ENCODE results near the gene NOL4L. TPM values are rescaled to one million over a fixed set of nuclear protein-coding genes. Genes with fewer than 3 reads are reported as not detected.
A peak's percentile ranks its signal among the peaks of the same experiment; 100 is the strongest.

The NOL4L gene
- total and polyA plus RNA-seq, 2 experiments from 2014 or later = 38.8 to 39.2 TPM

- no peaks in the 10 kb centered on the region for H3K9me2 ChIP-seq (ENCODE audit: insufficient read depth)
- 0 out of 3 replicates have a peak, but pooled peaks cover 3% of the 10 kb centered on the region for H3K36me3 Mint-ChIP-seq (ENCODE audit: low read depth)
- H3K4me3 ChIP-seq = no peak overlapping the region
- no peak overlapping the region for H2AFZ ChIP-seq
- no peaks in the 10 kb centered on the region for H3K27me3 ChIP-seq (ENCODE audit: insufficient read depth)
- H3K4me3 Mint-ChIP-seq = no peak overlapping the region; the same call in 2 of the 3 replicates
- H3F3A ChIP-seq (replicated peaks; ENCODE audit: low read depth) = peaks cover 11% of the 10 kb centered on the region
- ATAC-seq (no peak), DNase-seq (ENCODE audit: low spot score) (no peak)
- H3K9me3 Mint-ChIP-seq = no peaks in the 10 kb centered on the region
- H3K4me2 ChIP-seq = no peak overlapping the region
- H3K36me3 ChIP-seq (ENCODE audit: insufficient read depth) = no peaks in the 10 kb centered on the region
- H3K27ac Mint-ChIP-seq = no peak overlapping the region
- no peak for TF ChIP-seq ETS1 (IDR thresholded peaks at IDR 0.05)
- TF ChIP-seq ZNF331 (CRISPR knock-in tag; IDR thresholded peaks at IDR 0.05; ENCODE audit: low read depth) = no peak
- TF ChIP-seq ZNF114 (CRISPR knock-in tag; IDR thresholded peaks at IDR 0.05) = no peak
- no peak for TF ChIP-seq JUNB (IDR thresholded peaks at IDR 0.05; ENCODE audit: unreplicated experiment)
- no peak for TF ChIP-seq EZH2phosphoT487 (IDR thresholded peaks at IDR 0.05; ENCODE audit: unreplicated experiment)
- TF ChIP-seq CREB1 (CRISPR knock-in tag; IDR thresholded peaks at IDR 0.05; ENCODE audit: low read depth) = no peak
- H3K27me3 Mint-ChIP-seq (ENCODE audit: insufficient read depth, low read depth, poor library complexity) = peaks cover 13% of the 10 kb centered on the region
- peaks cover 53% of the 10 kb centered on the region for H3K79me2 ChIP-seq (replicated peaks; ENCODE audit: insufficient read depth)
- H3K4me1 ChIP-seq (ENCODE audit: insufficient read depth) = peaks cover 40% of the 10 kb centered on the region
- peaks cover 41% of the 10 kb centered on the region for H4K20me1 ChIP-seq (replicated peaks; ENCODE audit: insufficient read depth)
- peaks cover 22% of the 10 kb centered on the region for H3K4me1 Mint-ChIP-seq
- peak overlapping the region; percentile 74 for H3K27ac ChIP-seq (ENCODE audit: low read depth)
Observed at GRCh38 chr20:32465092-32465900, 119.8 kb downstream of the NOL4L start.

GRCh38 chr20:32464401-32465091 lies 120.6 kb downstream of the NOL4L start:
- H3K27ac Mint-ChIP-seq = no peak overlapping the region
- no peak overlapping the region; the same call in 2 of the 3 replicates for H3K4me3 Mint-ChIP-seq
- no peak overlapping the region for H3K4me3 ChIP-seq
- H3K36me3 ChIP-seq (ENCODE audit: insufficient read depth) = no peaks in the 10 kb centered on the region; the same call in 1 of the 2 replicates
- H3K4me2 ChIP-seq = no peak overlapping the region; the same call in 1 of the 2 replicates
- ATAC-seq (no peak), DNase-seq (ENCODE audit: low spot score) (no peak)
- H3K27ac ChIP-seq (ENCODE audit: low read depth) = peak overlapping the region; percentile 65; the same call in 1 of the 2 replicates
- H3K4me1 Mint-ChIP-seq = peaks cover 18% of the 10 kb centered on the region
- peaks cover 46% of the 10 kb centered on the region for H3K79me2 ChIP-seq (replicated peaks; ENCODE audit: insufficient read depth)
- no peaks in the 10 kb centered on the region for H3K27me3 ChIP-seq (ENCODE audit: insufficient read depth)
- H3K4me1 ChIP-seq (ENCODE audit: insufficient read depth) = peaks cover 34% of the 10 kb centered on the region
- H3F3A ChIP-seq (replicated peaks; ENCODE audit: low read depth) = peaks cover 4% of the 10 kb centered on the region
- peaks cover 12% of the 10 kb centered on the region for H3K27me3 Mint-ChIP-seq (ENCODE audit: insufficient read depth, low read depth, poor library complexity)
- H3K36me3 Mint-ChIP-seq (ENCODE audit: low read depth) = 0 out of 3 replicates have a peak, but pooled peaks cover 3% of the 10 kb centered on the region
- peaks cover 38% of the 10 kb centered on the region for H4K20me1 ChIP-seq (replicated peaks; ENCODE audit: insufficient read depth)
- H3K9me3 Mint-ChIP-seq = no peaks in the 10 kb centered on the region
- no peak overlapping the region for H2AFZ ChIP-seq
- no peaks in the 10 kb centered on the region for H3K9me2 ChIP-seq (ENCODE audit: insufficient read depth)
- TF ChIP-seq POLR2AphosphoS5 (IDR thresholded peaks at IDR 0.05; ENCODE audit: low read depth) (no peak), STAT1 (IDR thresholded peaks at IDR 0.05; ENCODE audit: unreplicated experiment) (no peak), REST (IDR thresholded peaks at IDR 0.05; ENCODE audit: unreplicated experiment) (no peak), EZH2 (IDR thresholded peaks at IDR 0.05; ENCODE audit: low read depth, unreplicated experiment) (no peak), ZNF114 (CRISPR knock-in tag; IDR thresholded peaks at IDR 0.05) (no peak), CREB1 (CRISPR knock-in tag; IDR thresholded peaks at IDR 0.05; ENCODE audit: low read depth) (no peak)

Measured in GM23338 (cell line).